Lower lobe of right lung (tissue), 2 donors: Measurements from ENCODE around the gene GOSR1. TPM values are rescaled to one million over a fixed set of nuclear protein-coding genes. Genes with fewer than 3 reads are reported as not detected.
A peak's percentile ranks its signal among the peaks of the same experiment; 100 is the strongest.

Experiments used
- ATAC-seq, 2 donors: fragments of 200-7000 bp; cut with Tn5 transposase; one replicate each; pipeline ENCODE4 v1.9.1; 2020 to 2022; ENCODE audit warnings: mild to moderate bottlenecking in 2 of 2, moderate library complexity in 2 of 2
- DNase-seq: peaks from one replicate; pipeline ENCODE4 v3.0.0-alpha.2; 2020
- H3K27ac ChIP-seq: fragments of 200-600 bp; one replicate; pipeline ENCODE4 v1.8.0; 2022
- H3K27me3 ChIP-seq: fragments of 200-600 bp; one replicate; pipeline ENCODE4 v1.8.0; 2022; ENCODE audit warnings: low read depth
- H3K36me3 ChIP-seq: fragments of 200-600 bp; one replicate; pipeline ENCODE4 v1.8.0; 2022; ENCODE audit warnings: mild to moderate bottlenecking
- H3K4me1 ChIP-seq: fragments of 200-600 bp; one replicate; pipeline ENCODE4 v1.8.0; 2022
- H3K4me3 ChIP-seq: fragments of 200-600 bp; one replicate; pipeline ENCODE4 v1.8.0; 2022; ENCODE audit warnings: mild to moderate bottlenecking
- H3K9me3 ChIP-seq: fragments of 200-600 bp; one replicate; pipeline ENCODE4 v1.8.0; 2022
- CTCF ChIP-seq: fragments of 200-600 bp; IDR thresholded peaks from one replicate; pipeline ENCODE4 v1.8.0; 2022; ENCODE audit warnings: antibody characterized with exemption, mild to moderate bottlenecking
- intact Hi-C: fragments of 100-400 bp; cut with DNase I; formaldehyde crosslinking; loops from one replicate; pipeline ENCODE4 v1.11.0; 2022
- total RNA-seq: library from RNA; stranded (reverse); fragmentation: NEBNext Ultra II Directional; extraction: Animal tissue kit (Norgen Biotek cat#: 25700); gene quantifications from one replicate; pipeline ENCODE4 v1.2.1, GENCODE V29; 2021
- donor health status: DM: no; HTN: yes; CAD: no; lungs with severe emphysema.

Gene GOSR1
- total RNA-seq, 1 donor from 2014 or later = 50.9 TPM

DNA sequence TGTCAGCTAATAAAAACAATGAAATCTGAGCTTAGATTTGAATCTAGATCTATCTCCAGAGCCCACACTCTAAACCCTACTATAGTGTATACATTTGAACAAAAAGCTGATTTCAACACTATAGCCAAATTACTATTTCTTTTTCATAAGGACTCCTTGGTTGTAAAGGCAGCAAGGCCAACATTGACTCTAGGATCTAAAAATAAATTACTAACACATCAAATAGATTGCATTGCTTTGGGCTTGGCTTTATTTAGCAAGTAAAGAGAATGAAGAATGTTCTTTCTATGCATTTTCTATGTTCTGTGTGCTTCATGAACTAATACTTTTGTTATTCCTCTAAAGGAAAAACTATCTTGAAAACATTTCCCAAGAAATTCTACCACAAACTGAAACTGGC is 5.3 kb downstream of the GOSR1 start:
- no peak overlapping the region for H3K27ac ChIP-seq
- H3K4me1 ChIP-seq = peaks cover 15% of the 10 kb centered on the region
- H3K27me3 ChIP-seq = no peaks in the 10 kb centered on the region
- intact Hi-C loops = no loop called here
- DNase-seq = no peak
- no peak for TF ChIP-seq CTCF
- no peak for ATAC-seq
- no peak overlapping the region for H3K4me3 ChIP-seq
- peaks cover 86% of the 10 kb centered on the region for H3K36me3 ChIP-seq
- no peaks in the 10 kb centered on the region for H3K9me3 ChIP-seq

DNA sequence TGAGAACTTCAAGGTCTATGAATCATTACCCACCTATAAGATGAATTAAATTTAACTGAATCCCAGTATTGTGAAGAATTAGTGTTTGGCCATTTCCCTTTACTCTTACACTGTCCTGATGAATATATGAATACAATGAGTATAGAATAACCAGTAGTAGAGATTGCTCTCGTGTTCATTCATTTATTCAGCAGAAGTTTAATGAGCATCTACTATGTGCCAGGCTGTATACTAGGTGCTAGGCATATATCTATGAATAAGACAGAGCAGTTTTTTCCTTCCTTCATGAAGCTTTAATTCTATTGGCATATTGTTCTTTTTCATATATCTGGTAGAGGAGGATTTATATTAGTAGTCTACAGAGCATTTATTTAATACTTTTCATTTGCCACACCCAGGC is 6.0 kb downstream of the GOSR1 start:
- no peak for TF ChIP-seq CTCF
- H3K36me3 ChIP-seq = peaks cover 92% of the 10 kb centered on the region

GRCh38 chr17:30493780-30494179 is 16.6 kb downstream of the GOSR1 start:
- peaks cover 98% of the 10 kb centered on the region for H3K36me3 ChIP-seq
- intact Hi-C loops = no loop called here

More for the DNA sequence above, 6.0 kb downstream of the GOSR1 start:
- ATAC-seq (no peak), DNase-seq (no peak)
- intact Hi-C loops = no loop called here
- H3K4me1 ChIP-seq = peaks cover 11% of the 10 kb centered on the region
- no peaks in the 10 kb centered on the region for H3K9me3 ChIP-seq
- no peak overlapping the region for H3K4me3 ChIP-seq
- H3K27me3 ChIP-seq = no peaks in the 10 kb centered on the region
- no peak overlapping the region for H3K27ac ChIP-seq

GRCh38 chr17:30495586-30495985 is 18.4 kb downstream of the GOSR1 start:
- Histone ChIP-seq H3K27me3 (no peaks in the 10 kb centered on the region), H3K4me1 (no peaks in the 10 kb centered on the region), H3K9me3 (no peaks in the 10 kb centered on the region), H3K4me3 (no peak overlapping the region), H3K36me3 (peaks cover 91% of the 10 kb centered on the region), H3K27ac (peak overlapping the region; percentile 2)
- no peak for ATAC-seq
- intact Hi-C loops = no loop called here
- TF ChIP-seq CTCF = no peak
- DNase-seq = no peak

More at GRCh38 chr17:30493780-30494179, 16.6 kb downstream of the GOSR1 start:
- no peak for TF ChIP-seq CTCF
- H3K4me3 ChIP-seq = no peak overlapping the region
- no peaks in the 10 kb centered on the region for H3K9me3 ChIP-seq
- H3K27ac ChIP-seq = no peak overlapping the region
- no peaks in the 10 kb centered on the region for H3K4me1 ChIP-seq
- H3K27me3 ChIP-seq = no peaks in the 10 kb centered on the region
- DNase-seq (no peak), ATAC-seq (no peak)

GRCh38 chr17:30503558-30503957 is 26.4 kb downstream of the GOSR1 start:
- DNase-seq (no peak), ATAC-seq (no peak)
- intact Hi-C loops = no loop called here
- Histone ChIP-seq H3K4me3 (no peak overlapping the region), H3K4me1 (peaks cover 16% of the 10 kb centered on the region), H3K27ac (no peak overlapping the region), H3K27me3 (no peaks in the 10 kb centered on the region), H3K9me3 (no peaks in the 10 kb centered on the region), H3K36me3 (peaks cover 81% of the 10 kb centered on the region)
- TF ChIP-seq CTCF = no peak

DNA sequence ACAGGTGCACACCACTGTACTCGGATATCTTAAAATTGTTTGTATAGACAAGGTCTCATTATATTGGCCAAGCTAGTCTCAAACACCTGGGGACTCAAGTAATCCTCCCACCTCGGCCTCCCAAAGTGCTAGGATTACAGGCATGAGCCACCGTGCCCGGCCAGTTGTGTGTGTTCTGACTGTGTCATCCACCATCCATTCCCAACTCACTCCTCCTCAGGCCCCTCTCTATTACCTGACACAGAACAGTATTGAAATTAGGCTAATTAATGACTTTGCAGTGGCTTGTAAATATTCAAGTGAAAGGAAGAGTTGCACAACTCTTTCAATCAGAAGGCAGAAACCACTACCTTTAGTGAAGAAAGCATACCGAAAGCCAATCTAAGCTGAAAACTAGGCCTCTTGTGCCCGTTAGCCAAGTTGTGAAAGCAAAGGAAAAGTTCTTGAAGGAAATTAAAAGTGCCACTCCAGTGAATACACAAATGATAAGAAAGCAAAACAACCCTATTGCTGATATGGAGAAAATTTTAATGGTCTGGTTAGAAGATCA is 28.7 kb downstream of the GOSR1 start:
- Histone ChIP-seq H3K27me3 (no peaks in the 10 kb centered on the region), H3K4me3 (no peak overlapping the region), H3K27ac (no peak overlapping the region), H3K9me3 (no peaks in the 10 kb centered on the region), H3K4me1 (peaks cover 21% of the 10 kb centered on the region), H3K36me3 (peaks cover 65% of the 10 kb centered on the region)
- peak; percentile 65 to 80 for ATAC-seq
- intact Hi-C loops = no loop called here
- no peak for TF ChIP-seq CTCF
- DNase-seq = no peak
